ENCODE measurements around the gene CCDC107. TPM values are rescaled to one million over a fixed set of nuclear protein-coding genes. Genes with fewer than 3 reads are reported as not detected.

Gene CCDC107
- total RNA-seq, 2 donors from 2014 or later = 10.6 to 15.3 TPM

DNA sequence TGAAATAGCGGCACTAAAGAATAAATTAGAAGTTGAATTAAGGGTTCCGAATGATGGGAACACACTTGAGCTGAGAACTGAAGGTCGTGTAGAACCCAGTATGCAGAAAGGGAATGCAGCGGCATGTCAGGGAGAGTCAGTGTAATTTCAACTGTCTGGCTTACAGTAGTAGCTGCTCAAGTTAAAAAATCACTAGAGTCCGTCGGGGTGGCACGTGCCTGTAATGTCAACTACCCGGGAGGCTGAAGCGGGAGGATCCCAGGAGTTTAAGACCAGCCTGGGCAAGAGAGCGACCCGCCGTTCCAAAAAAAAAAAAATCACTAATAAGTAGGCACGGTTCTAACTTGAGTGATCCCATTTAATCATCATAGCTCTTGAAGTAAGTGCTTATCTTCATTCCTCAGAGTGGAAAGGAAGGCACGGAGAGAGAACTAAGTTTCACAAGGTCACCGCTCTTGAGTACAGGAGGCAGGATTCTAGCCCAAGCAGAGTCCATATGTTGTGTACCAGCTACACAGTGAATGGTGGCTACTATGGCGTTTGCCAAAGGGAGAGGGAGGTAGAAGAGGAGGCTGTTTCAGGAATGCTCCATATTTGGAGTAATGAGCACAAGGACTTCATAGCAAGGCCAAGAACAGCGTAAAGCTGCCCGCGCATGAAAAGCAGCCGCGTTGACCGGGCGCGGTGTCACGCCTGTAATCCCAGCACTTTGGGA lies 1.1 kb upstream of the CCDC107 start:
- H3K27ac ChIP-seq (ENCODE audit: low read depth, low read length) = peak overlapping the region; percentile 98
- H3K36me3 ChIP-seq (ENCODE audit: control insufficient read depth, insufficient read depth, low read length) = peaks cover 13% of the 10 kb centered on the region
- no peaks in the 10 kb centered on the region for H3K9me3 Mint-ChIP-seq
- H3K27me3 ChIP-seq (ENCODE audit: control insufficient read depth, insufficient read depth, low read length, poor library complexity, severe bottlenecking) = no peaks in the 10 kb centered on the region
- H3K27ac Mint-ChIP-seq = peak overlapping the region; percentile 99
- no peaks in the 10 kb centered on the region for H3K4me1 ChIP-seq (ENCODE audit: control insufficient read depth, insufficient read depth, low read length)
- H3K27me3 Mint-ChIP-seq (ENCODE audit: insufficient read depth) = peaks cover 12% of the 10 kb centered on the region
- peaks cover 18% of the 10 kb centered on the region for H3K36me3 Mint-ChIP-seq (ENCODE audit: low read depth)
- DNase-seq = no peak
- 57 to 63% methylated on average over 20 to 25 of the region's 25 CpGs for WGBS, 2 experiments (ENCODE audit: insufficient coverage in 1 of 2, insufficient read length in 1 of 2)
- H3K4me1 Mint-ChIP-seq = peaks cover 9% of the 10 kb centered on the region
- TF ChIP-seq, protein P1, sequence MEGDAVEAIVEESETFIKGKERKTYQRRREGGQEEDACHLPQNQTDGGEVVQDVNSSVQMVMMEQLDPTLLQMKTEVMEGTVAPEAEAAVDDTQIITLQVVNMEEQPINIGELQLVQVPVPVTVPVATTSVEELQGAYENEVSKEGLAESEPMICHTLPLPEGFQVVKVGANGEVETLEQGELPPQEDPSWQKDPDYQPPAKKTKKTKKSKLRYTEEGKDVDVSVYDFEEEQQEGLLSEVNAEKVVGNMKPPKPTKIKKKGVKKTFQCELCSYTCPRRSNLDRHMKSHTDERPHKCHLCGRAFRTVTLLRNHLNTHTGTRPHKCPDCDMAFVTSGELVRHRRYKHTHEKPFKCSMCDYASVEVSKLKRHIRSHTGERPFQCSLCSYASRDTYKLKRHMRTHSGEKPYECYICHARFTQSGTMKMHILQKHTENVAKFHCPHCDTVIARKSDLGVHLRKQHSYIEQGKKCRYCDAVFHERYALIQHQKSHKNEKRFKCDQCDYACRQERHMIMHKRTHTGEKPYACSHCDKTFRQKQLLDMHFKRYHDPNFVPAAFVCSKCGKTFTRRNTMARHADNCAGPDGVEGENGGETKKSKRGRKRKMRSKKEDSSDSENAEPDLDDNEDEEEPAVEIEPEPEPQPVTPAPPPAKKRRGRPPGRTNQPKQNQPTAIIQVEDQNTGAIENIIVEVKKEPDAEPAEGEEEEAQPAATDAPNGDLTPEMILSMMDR (conservative IDR thresholded peaks at IDR 0.05) = no peak
- peak overlapping the region; percentile 83 for H3K4me3 ChIP-seq (ENCODE audit: low read length)
- H3K4me3 Mint-ChIP-seq = peak overlapping the region; percentile 76
- H3K9me3 ChIP-seq (ENCODE audit: control insufficient read depth, low read length) = no peaks in the 10 kb centered on the region
- H3K9ac ChIP-seq (ENCODE audit: extremely low read depth, low read length, poor library complexity, severe bottlenecking) = peak overlapping the region; percentile 95

DNA sequence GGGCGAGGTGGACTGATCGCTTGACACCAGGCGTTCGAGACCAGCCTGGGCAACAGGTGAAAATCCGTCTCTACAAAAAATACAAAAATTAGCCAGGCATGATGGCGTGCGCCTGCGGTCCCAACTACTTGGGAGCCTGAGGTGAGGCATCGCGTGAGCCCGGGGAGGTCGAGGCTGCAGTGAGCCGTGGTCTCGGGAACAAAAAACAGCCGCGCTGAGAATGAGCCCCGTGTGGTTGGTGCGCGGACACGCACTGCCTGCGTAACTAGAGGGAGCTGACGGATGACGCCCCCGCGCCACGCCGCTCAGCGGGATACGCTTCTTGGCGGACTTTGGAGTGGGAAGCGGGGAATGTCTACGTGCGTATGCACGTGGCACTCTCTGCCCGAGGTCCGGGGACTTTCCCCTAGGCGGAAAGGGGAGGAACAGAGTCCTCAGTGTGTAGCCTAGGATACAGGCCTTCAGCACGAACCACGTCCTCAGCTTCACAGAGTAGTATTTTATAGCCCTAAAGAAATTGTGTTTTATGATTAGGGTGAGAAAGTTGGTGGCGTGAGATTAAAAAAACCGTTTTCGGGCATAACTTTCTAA lies 451 bp upstream of the CCDC107 start, which contains the start of gene RMRP:
Gene RMRP (minus strand): TSS at position 474 of the 591 bp plus-strand sequence.
- TF ChIP-seq, protein P1 (conservative IDR thresholded peaks at IDR 0.05) = peak; percentile 56
- Mint-ChIP-seq H3K27me3 (ENCODE audit: insufficient read depth) (peaks cover 12% of the 10 kb centered on the region), H3K36me3 (ENCODE audit: low read depth) (peaks cover 23% of the 10 kb centered on the region), H3K27ac (peak within 1 kb of the TSS; percentile 99), H3K4me3 (peak within 1 kb of the TSS; percentile 76), H3K4me1 (peaks cover 9% of the 10 kb centered on the region), H3K9me3 (no peaks in the 10 kb centered on the region)
- Histone ChIP-seq H3K9ac (ENCODE audit: extremely low read depth, low read length, poor library complexity, severe bottlenecking) (peak within 1 kb of the TSS; percentile 95), H3K36me3 (ENCODE audit: control insufficient read depth, insufficient read depth, low read length) (peaks cover 20% of the 10 kb centered on the region), H3K27ac (ENCODE audit: low read depth, low read length) (peak within 1 kb of the TSS; percentile 98), H3K27me3 (ENCODE audit: control insufficient read depth, insufficient read depth, low read length, poor library complexity, severe bottlenecking) (no peaks in the 10 kb centered on the region), H3K4me1 (ENCODE audit: control insufficient read depth, insufficient read depth, low read length) (no peaks in the 10 kb centered on the region), H3K9me3 (ENCODE audit: control insufficient read depth, low read length) (no peaks in the 10 kb centered on the region), H3K4me3 (ENCODE audit: low read length) (peak within 1 kb of the TSS; percentile 83)
- peak; percentile 97 for DNase-seq
- 0 to 2% methylated on average over 20 to 42 of the region's 42 CpGs for WGBS, 2 experiments (ENCODE audit: insufficient coverage in 1 of 2, insufficient read length in 1 of 2)

DNA sequence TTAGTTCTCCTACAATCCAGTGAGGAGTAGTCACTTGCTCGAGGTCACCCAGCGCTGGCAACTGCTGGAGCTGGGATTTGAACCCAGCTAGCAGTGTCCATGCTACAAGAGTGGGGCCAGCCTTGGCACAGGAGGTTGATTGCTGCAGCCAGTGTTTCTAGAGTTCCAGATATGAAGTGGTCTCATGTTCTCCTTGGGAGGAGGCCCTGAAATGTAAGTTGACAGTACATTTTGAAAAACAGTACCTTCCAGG lies 802 bp downstream of the CCDC107 start:
- TF ChIP-seq, protein P1 (conservative IDR thresholded peaks at IDR 0.05) = no peak
- Mint-ChIP-seq H3K4me1 (peaks cover 13% of the 10 kb centered on the region), H3K9me3 (no peaks in the 10 kb centered on the region), H3K36me3 (ENCODE audit: low read depth) (peaks cover 27% of the 10 kb centered on the region), H3K4me3 (peak overlapping the region; percentile 76), H3K27ac (peak overlapping the region; percentile 88), H3K27me3 (ENCODE audit: insufficient read depth) (peaks cover 12% of the 10 kb centered on the region)
- 6% methylated on average over 2 of the region's 2 CpGs; no CpG with 5 or more reads in 1 of the 2 experiments for WGBS, 2 experiments (ENCODE audit: insufficient coverage in 1 of 2, insufficient read length in 1 of 2)
- no peaks in the 10 kb centered on the region for H3K4me1 ChIP-seq (ENCODE audit: control insufficient read depth, insufficient read depth, low read length)
- H3K36me3 ChIP-seq (ENCODE audit: control insufficient read depth, insufficient read depth, low read length) = peaks cover 26% of the 10 kb centered on the region
- no peaks in the 10 kb centered on the region for H3K27me3 ChIP-seq (ENCODE audit: control insufficient read depth, insufficient read depth, low read length, poor library complexity, severe bottlenecking)
- H3K9me3 ChIP-seq (ENCODE audit: control insufficient read depth, low read length) = no peaks in the 10 kb centered on the region
- peak overlapping the region; percentile 95 for H3K9ac ChIP-seq (ENCODE audit: extremely low read depth, low read length, poor library complexity, severe bottlenecking)
- peak overlapping the region; percentile 83 for H3K4me3 ChIP-seq (ENCODE audit: low read length)
- no peak overlapping the region for H3K27ac ChIP-seq (ENCODE audit: low read depth, low read length)
- no peak for DNase-seq
